GM19438 (cell line): ENCODE results near the gene PLXNA4.

Experiments
- ATAC-seq: cut with Tn5 transposase; IDR thresholded peaks from one replicate; pipeline ENCODE4 v1.9.1; 2021; ENCODE audit warnings: low read depth; ENCODE audit not compliant: unreplicated experiment

PLXNA4 gene

DNA sequence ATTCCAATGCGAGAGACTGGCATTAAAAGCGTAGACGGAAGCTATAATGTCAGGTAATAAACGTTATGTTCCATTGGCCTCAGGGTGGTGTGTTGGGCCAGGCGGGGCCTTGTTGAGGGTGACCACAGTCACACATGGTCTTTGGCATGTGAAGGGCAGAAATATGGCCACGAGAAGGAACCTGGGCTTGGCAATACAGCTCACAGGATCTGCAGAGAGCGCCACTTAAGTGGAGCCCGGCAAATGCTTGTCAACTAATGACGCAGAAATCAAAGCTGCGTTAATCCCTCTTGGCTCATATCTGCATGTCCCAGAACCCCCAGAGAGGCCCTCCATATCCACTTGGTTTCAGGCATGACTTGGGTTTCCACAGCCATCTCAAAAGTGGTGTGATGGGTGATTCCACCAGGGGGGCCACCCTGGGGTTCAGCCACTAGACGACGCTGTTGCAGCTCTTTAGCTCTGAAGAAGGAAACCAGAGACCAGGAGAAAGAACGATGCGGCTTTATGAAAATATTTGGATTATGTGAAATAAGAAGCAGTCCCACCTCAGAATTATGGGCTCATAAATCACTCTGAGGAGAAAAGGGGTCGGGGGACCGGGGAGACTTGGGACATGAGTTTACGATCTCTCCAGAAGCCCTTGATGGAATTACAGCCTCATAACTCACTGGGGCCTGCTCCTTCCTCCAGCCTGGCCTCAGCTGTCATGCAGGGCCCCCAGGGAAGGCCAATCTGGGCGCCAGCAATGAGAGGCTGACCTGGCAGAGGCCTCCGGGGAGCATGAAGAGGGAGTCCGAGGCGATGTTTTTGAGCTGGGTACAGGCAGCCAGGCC lies 462.5 kb downstream of the PLXNA4 start:
- no peak for ATAC-seq

DNA sequence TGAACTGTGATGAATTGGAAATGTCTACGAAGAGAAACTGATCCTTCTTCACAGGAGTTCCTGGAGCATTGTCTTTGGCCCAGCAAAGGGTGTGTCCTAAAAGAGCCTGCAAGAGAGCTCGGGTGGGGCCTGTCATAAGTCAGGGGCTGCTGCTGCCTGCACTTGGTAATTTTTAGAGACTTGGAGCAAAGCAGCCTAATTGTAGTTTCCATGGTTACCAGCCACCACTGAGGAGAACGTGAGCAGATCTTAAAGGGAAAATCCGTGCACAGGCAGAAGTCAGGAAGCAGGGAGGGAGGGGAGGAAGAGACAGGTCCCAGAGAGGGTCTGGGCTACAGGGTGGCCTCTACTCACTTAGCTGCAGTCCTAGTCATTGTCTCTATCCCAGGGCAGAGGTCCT lies 463.6 kb downstream of the PLXNA4 start:
- no peak for ATAC-seq

DNA sequence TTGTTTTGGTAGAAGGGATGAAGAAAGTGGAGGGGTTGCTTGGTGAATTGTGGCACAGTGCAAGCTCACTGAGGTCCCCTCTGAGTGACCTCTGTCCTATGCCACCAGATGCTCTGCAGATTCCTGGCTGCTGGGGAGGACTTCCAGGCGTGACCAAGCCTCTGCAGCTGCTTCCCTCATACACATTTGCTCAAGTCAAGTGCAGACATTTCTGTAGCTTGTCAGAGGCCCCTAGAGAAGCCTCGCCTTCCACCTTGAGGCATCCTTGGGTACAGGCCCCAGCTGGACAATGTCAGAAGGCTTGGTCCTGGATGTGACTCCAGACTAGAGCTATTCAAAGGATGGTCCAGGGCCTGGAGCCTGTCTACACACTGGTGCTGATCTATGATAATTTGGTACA lies 464.2 kb downstream of the PLXNA4 start:
- ATAC-seq: no peak

DNA sequence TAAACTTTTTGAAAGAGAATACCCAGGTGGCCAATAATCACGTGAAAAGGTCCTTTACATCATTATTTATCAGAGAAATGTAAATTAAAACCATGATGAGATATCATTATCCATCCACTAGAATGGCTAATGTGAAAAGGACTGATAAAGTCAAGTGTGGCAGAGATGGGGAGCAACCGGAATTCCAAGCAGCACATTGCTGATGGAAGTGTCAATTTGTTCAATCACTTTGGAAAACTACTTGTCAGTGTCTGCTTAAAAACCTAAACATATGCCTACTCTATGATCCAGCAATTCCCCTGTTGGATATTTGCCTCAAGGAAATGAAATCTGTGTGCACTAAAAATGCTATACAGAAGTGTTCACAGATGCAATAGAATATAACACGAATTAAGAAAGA lies 465.6 kb downstream of the PLXNA4 start:
- no peak for ATAC-seq

DNA sequence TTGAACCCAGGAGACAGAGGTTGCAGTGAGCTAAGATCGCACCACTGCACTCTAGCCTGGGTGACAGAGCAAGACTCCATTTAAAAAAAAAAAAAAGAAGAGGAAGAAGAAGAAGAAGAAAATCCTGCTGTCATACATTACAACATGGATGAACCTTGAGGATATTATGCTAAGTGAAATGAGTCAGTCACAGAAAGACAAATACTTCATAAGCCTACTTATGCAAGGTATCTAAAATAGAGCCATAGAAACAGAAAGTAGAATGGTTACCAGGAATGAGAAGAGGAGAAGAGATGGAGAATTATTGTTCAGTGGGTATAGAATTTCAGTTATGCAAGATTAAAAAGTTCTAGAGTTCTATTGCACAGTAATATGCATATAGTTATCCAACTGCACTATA lies 466.5 kb downstream of the PLXNA4 start:
- no peak for ATAC-seq

DNA sequence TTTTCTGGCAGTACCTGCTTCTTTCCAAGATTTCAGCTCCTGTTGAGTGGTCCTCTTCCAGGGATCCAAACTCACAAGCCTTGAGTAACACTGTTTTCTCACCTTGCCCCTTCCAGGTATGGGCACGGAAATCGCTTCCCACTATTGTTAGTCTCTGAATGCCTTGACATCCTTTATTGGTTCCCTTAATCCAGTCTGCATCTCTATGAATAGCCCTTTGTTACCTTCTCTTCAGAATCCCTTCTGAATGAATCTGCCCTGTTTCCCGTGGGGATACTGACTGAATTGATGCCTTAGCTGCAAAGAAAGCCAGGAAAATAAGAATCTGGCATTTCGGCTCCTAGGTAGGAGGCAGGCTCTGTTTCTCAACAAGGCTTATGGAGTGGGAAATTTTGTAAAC lies 467.7 kb downstream of the PLXNA4 start:
- ATAC-seq: no peak

DNA sequence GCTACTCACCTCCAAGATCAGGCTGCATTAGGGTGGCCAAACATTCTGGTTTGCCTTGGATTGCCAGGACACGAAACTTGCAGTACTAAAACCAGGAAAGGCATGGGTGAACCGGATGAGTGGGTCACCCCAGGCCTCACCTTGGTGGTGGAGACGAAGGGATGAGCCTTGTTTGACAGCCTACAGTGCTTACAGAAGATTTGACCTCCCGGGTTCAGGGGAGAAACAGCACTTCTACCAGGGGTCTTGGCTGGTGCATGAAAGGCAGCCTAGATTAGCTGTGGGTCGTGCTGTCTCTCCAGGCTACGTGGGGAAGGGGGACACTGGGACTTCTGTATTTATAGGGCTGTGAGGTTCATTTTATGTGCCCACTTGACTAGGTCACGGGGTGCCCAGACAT lies 469.8 kb downstream of the PLXNA4 start:
- ATAC-seq: no peak

DNA sequence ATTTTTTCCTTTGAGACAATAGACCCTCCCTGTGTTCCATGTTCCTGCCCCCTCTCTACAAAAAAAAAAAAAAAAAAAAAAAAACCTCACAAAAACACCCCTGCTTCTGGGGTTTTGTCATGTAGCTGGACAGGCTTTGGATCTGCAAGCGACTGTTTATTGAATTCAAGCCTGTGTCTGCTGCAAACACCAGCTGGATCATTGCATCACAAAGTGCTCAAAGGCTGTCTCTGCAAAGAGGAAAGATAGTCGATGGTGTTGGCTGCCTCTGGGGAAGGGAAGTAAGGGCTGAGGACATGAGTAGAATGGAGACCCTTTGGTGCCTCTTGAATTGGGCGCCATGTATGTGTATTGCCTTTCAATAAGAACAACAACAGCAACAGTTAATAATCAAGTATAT lies 471.2 kb downstream of the PLXNA4 start:
- ATAC-seq: no peak

DNA sequence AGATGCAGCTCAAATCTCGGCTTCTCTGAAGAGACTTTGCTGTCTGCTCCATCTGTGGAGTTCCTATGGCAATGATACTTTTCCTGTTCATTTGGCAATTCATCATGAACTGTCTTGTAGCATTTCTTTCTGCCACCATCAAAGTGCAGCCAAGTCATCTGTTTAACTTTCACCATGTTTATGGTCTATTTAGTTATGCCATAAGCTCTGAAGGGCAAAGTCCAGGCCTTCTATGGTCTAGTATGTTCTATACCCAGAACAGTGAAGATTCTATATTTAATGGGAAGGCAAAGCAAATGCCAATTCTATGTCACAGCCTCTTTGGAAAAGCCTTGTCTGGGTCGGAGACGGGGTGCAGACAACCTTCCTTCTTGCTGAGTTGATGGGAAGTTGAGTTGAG lies 472.6 kb downstream of the PLXNA4 start:
- no peak for ATAC-seq

DNA sequence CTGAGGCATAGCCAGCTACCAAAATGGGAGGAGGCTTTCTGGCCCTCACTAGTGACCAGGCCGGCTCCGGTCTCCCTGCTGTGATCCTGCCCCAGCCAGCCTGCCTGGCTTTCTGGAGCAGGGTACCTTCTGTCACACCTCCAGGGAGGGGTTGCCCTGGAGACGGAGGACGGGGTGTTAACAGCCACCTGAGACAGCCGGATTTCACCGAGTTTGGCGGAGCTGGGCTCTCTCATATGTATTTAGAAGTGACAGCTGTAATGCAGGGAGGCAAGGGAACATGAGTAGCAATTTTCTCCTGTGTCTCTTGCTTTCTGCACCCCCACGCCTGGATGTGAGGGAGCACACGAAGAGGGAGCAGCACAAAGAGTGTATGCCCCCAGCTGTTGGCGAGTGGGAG lies 473.3 kb downstream of the PLXNA4 start:
- ATAC-seq: no peak

DNA sequence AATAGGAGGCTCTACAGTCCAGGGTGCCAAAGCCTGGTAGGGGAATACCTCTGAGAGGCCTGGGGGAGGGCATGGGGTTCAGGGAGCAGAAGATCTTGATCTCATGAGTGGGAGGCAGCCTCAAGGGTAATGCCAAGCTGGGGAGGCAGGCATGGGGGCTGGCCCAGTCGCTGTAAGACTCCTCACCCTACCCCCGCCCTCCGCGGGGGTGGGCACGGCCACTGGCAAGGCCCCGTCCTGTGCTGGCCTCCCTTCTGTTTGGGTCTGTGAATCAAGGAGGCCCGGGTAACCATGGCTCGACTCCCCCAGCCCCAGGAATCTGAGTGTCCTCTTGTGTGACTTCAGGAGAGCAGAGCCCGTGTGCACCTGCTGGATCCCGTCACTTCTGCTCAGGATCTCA lies 473.9 kb downstream of the PLXNA4 start:
- no peak for ATAC-seq

DNA sequence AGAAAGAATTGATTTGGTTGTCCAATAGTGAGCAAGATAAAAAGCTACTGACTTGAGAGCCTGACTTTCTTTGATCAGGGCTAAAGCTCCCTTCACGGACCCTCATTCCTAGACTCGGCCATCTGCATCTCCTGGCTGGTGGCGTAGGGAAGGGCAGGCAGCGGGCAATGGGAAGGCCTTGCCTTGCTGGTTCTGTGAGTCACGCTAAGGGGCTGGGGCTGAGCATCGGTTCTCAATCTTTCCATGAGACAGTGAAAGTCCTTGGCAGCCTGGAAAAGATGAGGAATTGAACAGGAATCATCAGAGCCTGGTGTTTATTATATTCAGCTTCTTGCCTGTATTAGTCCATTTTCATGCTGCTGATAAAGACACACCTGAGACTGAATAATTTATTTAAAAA lies 475.3 kb downstream of the PLXNA4 start:
- no peak for ATAC-seq

DNA sequence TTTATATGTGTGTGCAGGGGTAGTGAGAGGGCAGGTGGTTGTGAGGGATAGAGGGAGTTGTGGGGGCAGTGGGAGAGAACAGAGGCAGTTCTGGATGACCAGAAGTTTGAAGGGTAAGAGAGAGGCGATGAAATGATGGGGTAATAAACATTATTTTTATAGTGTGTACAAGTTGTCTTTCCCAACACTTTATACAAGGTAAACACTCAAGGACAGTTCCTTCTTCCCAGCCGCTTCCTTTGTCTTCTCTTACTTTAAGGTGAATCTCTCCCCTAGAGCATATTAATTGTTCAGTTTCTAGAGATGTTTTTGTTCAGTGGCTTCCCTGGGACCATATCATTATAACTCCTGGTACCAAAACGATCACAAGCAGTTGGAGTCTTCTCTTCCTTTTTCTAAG lies 475.8 kb downstream of the PLXNA4 start:
- no peak for ATAC-seq

DNA sequence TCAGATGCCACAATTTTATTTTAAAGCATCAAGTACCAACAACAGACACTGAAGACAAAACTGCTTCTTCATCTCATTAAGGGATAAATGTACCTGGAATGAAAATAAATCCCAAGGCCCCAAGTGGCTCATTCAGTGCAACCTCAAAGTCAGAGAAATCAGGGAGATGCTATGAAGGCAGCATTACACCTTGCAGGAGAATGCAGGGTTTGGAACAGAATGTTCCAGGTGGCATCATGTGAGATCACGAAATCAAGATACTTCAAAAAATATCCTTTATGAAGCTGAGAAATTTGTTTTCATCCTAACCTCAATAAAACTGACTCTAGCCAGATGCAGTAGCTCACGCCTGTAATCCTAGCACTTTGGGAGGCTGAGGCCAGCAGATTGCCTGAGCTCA lies 477.1 kb downstream of the PLXNA4 start:
- no peak for ATAC-seq

DNA sequence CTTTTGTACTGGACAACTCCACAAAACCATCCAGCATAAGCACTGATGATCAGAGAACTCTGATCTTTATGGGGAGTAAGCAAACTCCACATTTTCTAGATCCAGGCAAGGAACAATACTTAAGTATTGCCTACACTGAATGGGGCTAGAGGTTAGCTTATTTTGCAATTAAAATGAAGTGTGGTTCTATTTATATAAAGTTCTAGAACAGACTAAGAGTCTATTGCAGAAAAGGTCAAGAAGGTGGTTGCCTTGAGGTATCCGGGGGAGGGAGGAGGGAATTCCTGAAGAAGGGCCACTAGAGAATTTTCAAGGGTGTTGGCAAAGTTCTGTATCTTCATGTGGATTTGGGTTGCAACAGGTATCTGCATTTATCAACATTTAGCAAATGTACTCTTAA lies 477.9 kb downstream of the PLXNA4 start:
- ATAC-seq: no peak

DNA sequence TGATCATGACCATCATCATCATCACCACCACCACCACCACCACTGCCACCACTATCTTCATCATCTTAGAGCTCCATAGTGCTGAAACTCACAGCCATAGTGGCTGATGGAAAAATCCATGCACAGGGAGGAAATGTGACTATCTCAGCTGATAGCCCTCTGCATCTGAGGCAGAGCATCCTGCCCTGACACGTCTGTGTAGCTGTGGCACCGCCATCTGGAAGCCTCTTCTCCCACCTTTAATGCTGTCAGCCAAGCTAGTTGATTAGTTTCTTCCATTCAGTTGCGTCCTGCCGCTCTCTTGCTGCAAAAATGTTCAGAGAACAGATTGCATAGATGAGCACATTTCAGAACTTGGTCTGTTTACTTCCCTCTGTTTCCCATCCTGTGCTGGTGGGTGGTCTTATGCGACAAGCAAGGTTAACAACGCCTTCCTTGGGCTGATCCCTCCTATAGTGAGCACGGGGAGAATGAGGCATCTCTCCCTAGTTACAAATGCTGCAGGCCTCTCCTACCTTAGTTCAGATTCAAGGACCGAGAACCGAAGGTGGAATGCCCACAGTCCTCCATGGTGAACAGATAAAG lies 478.6 kb downstream of the PLXNA4 start:
- ATAC-seq: no peak

DNA sequence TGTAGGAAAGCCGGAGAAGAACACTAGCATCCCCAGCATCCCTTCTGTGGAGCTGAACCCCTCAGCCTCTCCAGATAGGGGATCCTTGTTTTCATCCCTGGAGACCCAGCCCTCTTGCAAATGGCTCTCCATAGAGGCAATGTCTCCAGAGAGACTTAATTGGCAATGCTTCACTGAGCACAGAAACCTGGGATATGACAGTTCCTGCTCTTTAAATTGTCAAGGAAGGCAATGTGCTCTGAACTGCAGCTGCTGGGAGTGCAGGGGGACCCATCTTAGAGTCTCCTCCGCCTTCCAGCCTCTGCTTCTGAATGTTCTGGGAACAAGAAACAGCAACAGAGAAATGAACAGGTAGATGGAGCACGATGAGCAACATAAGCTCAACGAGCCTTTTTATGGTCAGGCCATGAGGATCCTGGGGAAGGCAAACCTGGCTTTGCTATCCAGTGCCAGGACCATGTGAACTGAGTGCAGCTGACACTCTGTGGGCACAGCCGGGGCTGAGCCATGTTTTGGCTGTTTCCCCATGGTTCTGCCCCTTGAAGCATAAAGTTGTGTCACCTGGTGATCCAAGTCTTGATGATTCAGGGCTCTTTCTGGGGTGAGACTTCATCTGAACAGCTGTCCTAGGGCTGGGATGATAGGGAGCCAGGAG lies 481.0 kb downstream of the PLXNA4 start:
- ATAC-seq: no peak

DNA sequence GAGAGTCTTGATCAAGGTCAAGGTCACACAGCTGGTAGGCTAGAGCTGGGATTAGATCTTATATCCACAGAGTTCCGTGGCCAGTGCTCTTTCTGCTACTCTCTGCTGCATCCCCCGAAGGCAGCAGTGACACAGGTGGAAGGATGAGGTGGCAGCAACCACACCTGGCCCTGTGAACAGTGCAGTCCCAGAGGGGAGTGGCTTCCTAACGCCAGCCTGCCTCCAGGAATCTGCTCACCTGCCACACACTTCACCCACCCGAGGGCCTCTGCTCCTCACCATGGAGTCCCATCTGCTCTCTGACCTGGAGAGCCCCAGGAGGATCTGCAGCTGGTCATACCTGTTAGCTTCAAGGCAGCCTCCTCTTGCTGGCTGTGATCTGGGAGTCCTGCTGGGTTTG lies 484.2 kb downstream of the PLXNA4 start:
- ATAC-seq: no peak

DNA sequence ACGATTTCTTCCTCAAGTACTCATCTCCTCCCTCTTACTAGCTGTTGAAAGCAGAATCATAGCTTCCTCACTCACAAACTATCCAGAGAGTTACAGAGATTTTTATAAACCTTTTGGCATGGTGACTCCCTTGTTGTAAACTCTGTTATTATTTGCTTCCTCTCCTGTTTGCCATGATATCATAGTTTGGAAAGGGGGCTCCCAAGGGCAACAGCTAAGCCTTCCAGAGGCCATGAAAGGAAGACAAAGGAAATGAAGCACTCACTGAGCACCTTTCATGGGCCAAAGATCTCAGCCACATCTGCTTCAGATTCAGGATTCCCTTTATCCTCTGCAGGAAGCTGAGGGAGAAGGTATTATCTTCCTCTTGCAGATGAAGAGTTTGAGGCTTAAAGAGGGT lies 484.6 kb downstream of the PLXNA4 start:
- ATAC-seq: no peak

DNA sequence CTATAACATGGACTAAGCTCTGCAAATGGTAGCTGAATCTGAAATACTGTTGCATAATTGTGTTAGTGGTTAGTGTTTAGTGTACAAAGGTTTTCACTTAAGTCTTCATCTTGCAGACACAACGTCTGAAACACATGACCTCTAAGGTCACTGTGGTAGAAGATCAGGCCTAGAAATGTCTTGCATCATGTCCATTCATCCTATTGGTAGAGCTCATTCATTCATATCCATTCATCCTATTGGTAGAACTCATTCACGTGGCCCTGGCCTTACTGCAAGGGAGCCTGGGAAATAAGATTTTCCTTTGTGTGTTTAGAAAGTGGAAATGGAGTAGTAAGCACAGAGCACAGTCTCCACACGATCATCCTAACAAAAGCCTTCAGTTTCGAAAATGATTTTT lies 485.8 kb downstream of the PLXNA4 start:
- ATAC-seq: no peak

DNA sequence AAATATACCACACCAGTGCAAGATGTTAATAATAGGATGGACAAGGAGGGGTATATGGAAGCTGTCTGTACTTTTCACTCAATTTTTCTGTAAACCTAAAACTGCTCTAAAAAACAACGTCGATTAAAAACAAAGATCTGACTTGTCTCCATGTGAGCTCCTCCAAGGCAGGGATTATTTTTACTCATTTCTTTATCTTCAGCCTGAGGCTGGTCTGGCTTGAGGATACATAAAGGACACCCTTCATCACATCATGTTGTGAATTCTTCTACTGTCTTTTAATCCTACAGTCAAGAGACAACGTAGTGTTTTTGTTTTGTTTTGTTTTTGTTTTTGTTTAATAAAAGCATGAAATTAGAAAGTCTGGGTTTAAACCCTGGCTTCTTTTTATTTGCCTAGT lies 486.9 kb downstream of the PLXNA4 start:
- ATAC-seq: no peak

DNA sequence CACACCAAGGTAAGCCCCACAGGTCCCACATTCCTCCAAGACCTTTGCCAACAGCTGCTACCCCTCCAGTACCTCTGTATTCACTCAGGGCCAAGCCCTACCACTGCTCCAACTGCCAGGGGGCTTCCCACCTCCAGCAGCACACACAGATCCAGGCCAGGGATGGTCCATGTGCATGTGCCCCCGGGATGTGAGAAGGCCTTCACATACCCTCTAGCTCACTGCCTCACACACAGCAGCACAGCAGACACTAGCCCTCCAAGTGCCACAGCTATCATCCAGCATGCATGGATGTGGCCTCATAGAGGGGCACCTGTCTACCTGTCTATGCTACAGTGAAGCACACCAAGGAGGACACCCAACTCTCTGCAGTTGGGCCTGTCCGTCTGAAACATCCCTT lies 488.8 kb downstream of the PLXNA4 start:
- ATAC-seq: no peak
